ENCODE results near the gene RRP1.

RRP1 gene

GRCh38 chr21:43853851-43854772 is 64.7 kb downstream of the RRP1 start:
- no peak overlapping the region for H3K27ac ChIP-seq (ENCODE audit: low read length)
- no peaks in the 10 kb centered on the region for H3K27me3 ChIP-seq (ENCODE audit: low read depth, low read length)
- no peaks in the 10 kb centered on the region for H3K9me3 ChIP-seq (ENCODE audit: control insufficient read depth in 1 of 2, low read length in 2 of 2)
- no peaks in the 10 kb centered on the region for H3K4me1 ChIP-seq (ENCODE audit: control insufficient read depth in 1 of 2, insufficient read depth in 2 of 2, low read length in 2 of 2)
- H3K4me3 ChIP-seq (ENCODE audit: low read depth in 1 of 2, low read length in 2 of 2): no peak overlapping the region
- H3K36me3 ChIP-seq (ENCODE audit: control insufficient read depth in 1 of 2, insufficient read depth in 2 of 2, low read length in 2 of 2): no peaks in the 10 kb centered on the region

All from muscle layer of duodenum (tissue), 2 donors.